ENCODE data around the gene PLK4. TPM values are rescaled to one million over a fixed set of nuclear protein-coding genes. Genes with fewer than 3 reads are reported as not detected.
"Not testable (repeated sequence)": the region's sequence is repeated elsewhere in the genome, so short reads cannot be mapped to it uniquely, and the experiment has no call there.

The PLK4 gene
- polyA plus RNA-seq, 1 experiment: 8.6 TPM

DNA sequence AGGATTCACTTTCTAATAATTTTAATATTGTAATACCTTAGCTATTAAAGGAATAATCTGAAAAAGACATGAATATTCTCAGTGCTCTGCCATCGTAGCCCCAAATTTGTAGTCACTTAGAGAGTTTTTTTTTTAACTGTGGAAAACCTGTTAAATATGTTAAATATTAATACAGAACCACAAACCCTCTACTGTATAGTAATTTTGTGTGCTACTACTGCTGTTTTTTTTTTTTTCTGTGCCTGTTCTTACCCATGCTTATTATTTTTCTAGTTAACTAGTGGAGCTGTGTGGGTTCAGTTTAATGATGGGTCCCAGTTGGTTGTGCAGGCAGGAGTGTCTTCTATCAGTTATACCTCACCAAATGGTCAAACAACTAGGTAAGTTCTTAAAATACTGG, 15.8 kb downstream of the PLK4 start:
- TF ChIP-seq CTCF (IDR thresholded peaks at IDR 0.05; ENCODE audit: low read depth, low read length): no peak
- POLR2A ChIA-PET: interaction anchor here (0.7 kb wide), 1 partner anchor 21 kb away, joined by 3 read pairs; no protein-coding TSS in a partner anchor
- CTCF ChIA-PET: no interaction called here
- Histone ChIP-seq H3K4me3 (ENCODE audit: low read depth, low read length) (no peak overlapping the region), H3K27ac (ENCODE audit: low read depth, low read length) (no peak overlapping the region), H3K9me3 (ENCODE audit: control insufficient read depth, insufficient read depth, low read length) (no peaks in the 10 kb centered on the region), H3K27me3 (ENCODE audit: control insufficient read depth, insufficient read depth, low read length) (no peaks in the 10 kb centered on the region)
- no peak for DNase-seq (ENCODE audit: low read depth, low spot score)

DNA sequence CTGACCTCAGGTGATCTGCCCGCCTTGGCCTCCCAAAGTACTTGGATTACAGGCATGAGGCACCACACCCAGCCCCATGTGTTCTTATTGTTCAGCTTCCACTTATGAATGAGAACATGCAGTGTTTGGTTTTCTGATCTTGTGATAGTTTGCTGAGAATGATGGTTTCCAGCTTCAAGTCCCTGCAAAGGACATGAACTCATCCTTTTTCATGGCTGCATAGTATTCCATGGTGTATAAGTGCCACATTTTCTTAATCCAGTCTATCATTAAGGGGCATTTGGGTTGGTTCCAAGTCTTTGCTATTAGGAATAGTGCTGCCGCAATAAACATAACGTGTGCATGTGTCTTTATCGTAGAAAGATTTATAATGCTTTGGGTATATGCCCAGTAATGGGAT, 19.0 kb downstream of the PLK4 start:
- H3K27me3 ChIP-seq (ENCODE audit: control insufficient read depth, insufficient read depth, low read length); POLR2A ChIA-PET; H3K9me3 ChIP-seq (ENCODE audit: control insufficient read depth, insufficient read depth, low read length); H3K4me3 ChIP-seq (ENCODE audit: low read depth, low read length); H3K27ac ChIP-seq (ENCODE audit: low read depth, low read length); CTCF ChIA-PET; DNase-seq (ENCODE audit: low read depth, low spot score): not testable (repeated sequence)

DNA sequence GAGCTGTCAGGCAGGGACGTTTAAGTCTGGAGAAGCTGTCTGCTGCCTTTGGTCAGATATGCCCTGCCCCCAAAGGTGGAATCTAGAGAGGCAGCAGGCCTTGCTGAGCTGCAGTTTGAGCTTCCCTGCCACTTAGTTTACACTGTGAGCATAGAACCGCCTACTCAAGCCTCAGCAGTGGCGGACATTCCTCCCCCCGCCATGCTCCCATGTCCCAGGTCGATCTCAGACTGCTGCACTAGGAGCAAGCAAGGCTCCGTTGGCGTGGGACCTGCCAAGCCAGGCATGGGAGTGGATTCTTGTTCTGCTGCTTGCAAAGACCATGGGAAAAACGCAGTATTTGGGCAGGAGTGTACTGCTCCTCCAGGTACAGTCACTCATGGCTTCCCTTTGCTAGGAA, 24.3 kb downstream of the PLK4 start:
- Histone ChIP-seq H3K27ac (ENCODE audit: low read depth, low read length) (no peak overlapping the region), H3K9me3 (ENCODE audit: control insufficient read depth, insufficient read depth, low read length) (peaks cover 6% of the 10 kb centered on the region; the same call in 1 of the 2 replicates), H3K4me3 (ENCODE audit: low read depth, low read length) (no peak overlapping the region), H3K27me3 (ENCODE audit: control insufficient read depth, insufficient read depth, low read length) (no peaks in the 10 kb centered on the region)
- CTCF ChIA-PET: no interaction called here
- DNase-seq (ENCODE audit: low read depth, low spot score): no peak
- no peak for TF ChIP-seq CTCF (IDR thresholded peaks at IDR 0.05; ENCODE audit: low read depth, low read length)
- POLR2A ChIA-PET: no interaction called here

- DNase-seq (ENCODE audit: low read depth, low spot score): no peak
- CTCF ChIA-PET: no interaction called here
These were observed 35.8 kb downstream of the PLK4 start for GRCh38 chr4:127916512-127916911.

GRCh38 chr4:127917151-127917550, 36.5 kb downstream of the PLK4 start:
- no peak overlapping the region for H3K27ac ChIP-seq (ENCODE audit: low read depth, low read length)
- DNase-seq (ENCODE audit: low read depth, low spot score): no peak
- no peaks in the 10 kb centered on the region for H3K9me3 ChIP-seq (ENCODE audit: control insufficient read depth, insufficient read depth, low read length)
- ChIA-PET POLR2A (no interaction called here), CTCF (no interaction called here)
- H3K27me3 ChIP-seq (ENCODE audit: control insufficient read depth, insufficient read depth, low read length): no peaks in the 10 kb centered on the region
- TF ChIP-seq CTCF (IDR thresholded peaks at IDR 0.05; ENCODE audit: low read depth, low read length): no peak
- no peak overlapping the region for H3K4me3 ChIP-seq (ENCODE audit: low read depth, low read length)

More at GRCh38 chr4:127916512-127916911, 35.8 kb downstream of the PLK4 start:
- H3K27me3 ChIP-seq (ENCODE audit: control insufficient read depth, insufficient read depth, low read length): no peaks in the 10 kb centered on the region
- no peak overlapping the region for H3K4me3 ChIP-seq (ENCODE audit: low read depth, low read length)
- H3K9me3 ChIP-seq (ENCODE audit: control insufficient read depth, insufficient read depth, low read length): no peaks in the 10 kb centered on the region
- H3K27ac ChIP-seq (ENCODE audit: low read depth, low read length): no peak overlapping the region
- POLR2A ChIA-PET: no interaction called here
- no peak for TF ChIP-seq CTCF (IDR thresholded peaks at IDR 0.05; ENCODE audit: low read depth, low read length)

- POLR2A ChIA-PET: no interaction called here
- TF ChIP-seq CTCF (IDR thresholded peaks at IDR 0.05; ENCODE audit: low read depth, low read length): no peak
- Histone ChIP-seq H3K27ac (ENCODE audit: low read depth, low read length) (no peak overlapping the region), H3K9me3 (ENCODE audit: control insufficient read depth, insufficient read depth, low read length) (no peaks in the 10 kb centered on the region), H3K27me3 (ENCODE audit: control insufficient read depth, insufficient read depth, low read length) (no peaks in the 10 kb centered on the region), H3K4me3 (ENCODE audit: low read depth, low read length) (no peak overlapping the region)
- CTCF ChIA-PET: no interaction called here
- no peak for DNase-seq (ENCODE audit: low read depth, low spot score)
These were observed 39.8 kb downstream of the PLK4 start for GRCh38 chr4:127920521-127920920.
